ENCODE data around the gene TSPAN4.

TSPAN4 gene

DNA sequence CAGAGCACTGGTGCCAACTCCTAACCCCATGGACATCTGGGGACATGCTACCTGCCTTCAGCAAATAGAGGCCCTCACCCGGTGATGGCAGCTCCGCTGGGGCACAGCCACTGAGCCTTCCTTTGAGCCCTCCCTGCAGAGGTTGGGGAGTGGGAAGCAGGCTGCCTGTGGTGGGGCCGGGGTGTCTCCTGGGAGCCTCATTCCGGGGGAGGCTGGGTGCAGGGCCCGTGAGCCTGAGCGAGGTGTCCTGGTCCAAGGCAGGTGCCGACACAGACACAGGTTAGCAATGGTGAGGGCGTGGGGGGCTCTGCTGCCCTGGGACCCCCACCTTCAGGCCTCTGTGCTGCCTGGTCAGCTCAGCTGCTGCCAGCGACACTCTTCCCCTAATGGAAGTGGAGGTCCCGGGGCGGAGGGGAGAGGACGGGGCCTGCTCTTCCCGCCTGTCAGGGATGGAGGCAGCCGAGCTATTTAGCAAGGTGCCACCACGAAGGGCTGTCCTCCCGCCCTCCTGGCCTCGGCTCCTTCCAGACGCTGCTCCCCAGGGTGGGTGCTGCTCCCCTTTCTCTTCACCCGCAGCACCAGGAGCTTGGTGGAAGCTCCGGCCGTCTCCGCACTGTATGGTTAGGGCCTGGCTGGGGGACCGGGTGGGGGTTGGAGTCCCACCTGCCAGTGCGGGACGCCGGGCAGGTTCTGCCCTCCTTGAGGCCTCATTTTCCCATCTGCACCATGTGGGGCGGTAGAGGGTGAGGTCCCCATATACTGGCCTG, 11.2 kb downstream of the TSPAN4 start:
- DNase-seq: no peak

- DNase-seq: no peak
Observed at GRCh38 chr11:854601-855329, 12.1 kb downstream of the TSPAN4 start.

DNA sequence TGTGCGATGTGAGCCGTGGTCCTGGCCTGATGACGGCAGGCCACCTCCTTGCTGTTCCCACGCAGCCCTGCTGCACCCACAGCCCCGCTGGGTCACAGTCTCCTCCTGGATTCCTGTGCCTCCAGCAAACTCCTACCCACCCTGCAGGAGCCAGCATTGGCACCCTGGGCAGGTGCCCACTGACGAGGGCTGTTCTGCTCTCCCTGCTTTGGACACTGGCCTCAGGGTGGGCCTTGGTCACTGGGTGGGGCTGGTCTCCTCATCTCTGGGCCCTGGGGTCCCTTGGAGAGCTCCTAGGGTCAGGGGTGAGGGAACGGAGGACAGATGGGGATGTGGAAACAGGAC, 12.7 kb downstream of the TSPAN4 start:
- no peak for DNase-seq

DNA sequence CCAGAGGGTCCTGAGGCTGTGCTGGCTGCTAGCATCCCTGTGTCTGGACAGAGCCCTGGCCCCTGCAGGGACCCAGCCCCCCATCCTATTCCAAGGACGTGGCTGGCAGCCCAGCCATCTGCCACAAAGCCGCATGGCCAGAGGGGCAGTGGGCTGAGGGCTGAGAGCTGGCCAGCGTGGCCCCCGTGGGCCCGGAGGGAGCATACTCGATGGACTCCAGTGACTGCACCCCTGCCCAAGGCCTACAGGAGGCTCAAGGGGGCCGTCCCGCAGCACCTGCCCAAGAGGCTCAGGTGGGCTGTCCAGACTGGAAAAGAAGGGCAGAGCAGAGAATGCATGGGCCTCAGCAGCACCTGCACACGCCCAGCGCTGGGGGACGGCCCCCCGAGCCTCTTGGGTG, 13.1 kb downstream of the TSPAN4 start:
- no peak for DNase-seq

DNA sequence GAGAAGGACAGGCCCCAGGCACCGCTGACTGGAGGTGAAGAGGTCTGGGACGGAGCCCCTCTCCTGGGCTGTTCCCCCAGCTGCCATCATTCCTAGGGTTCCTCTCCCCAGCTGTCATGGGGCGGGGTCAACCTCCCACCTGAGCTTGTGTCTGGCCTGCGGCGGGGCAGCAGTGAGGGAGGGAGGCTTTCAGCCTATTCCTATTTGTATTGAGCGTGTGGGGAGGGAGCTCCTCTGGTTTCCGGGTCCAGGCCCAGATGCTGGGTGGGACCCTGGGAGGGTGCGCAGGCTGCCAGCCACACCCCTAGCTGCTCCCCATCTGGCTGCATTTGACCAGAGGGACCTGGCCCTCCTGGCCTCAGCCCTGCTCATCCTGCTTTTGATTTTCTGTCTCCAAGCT, 13.7 kb downstream of the TSPAN4 start:
- no peak for DNase-seq

GRCh38 chr11:858053-858761, 15.6 kb downstream of the TSPAN4 start:
- DNase-seq: no peak

DNA sequence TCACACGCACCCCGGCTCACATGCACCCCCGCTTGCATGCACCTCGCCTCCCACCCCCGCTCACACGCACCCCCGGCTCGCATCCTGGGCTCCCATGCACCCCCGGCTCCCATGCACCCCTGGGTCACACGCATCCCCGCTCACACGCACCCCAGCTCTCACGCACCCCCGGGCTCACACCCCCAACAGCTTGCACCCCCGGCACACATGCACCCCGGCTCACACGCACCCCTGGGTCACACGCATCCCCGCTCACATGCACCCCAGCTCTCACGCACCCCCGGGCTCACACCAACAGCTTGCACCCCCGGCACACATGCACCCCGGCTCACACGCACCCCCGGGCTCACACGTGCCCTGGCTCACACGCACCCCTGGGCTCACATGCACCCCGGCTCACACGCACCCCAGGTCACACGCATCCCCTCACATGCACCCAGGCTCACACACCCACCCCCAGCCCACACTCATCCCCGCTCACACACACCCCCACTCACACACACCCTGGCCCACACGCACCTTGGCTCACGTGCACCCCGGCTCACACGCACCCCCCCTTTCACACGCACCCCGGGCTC, 16.2 kb downstream of the TSPAN4 start:
- DNase-seq: no peak

- DNase-seq: no peak
Observed at GRCh38 chr11:859394-860131, 16.9 kb downstream of the TSPAN4 start.

DNA sequence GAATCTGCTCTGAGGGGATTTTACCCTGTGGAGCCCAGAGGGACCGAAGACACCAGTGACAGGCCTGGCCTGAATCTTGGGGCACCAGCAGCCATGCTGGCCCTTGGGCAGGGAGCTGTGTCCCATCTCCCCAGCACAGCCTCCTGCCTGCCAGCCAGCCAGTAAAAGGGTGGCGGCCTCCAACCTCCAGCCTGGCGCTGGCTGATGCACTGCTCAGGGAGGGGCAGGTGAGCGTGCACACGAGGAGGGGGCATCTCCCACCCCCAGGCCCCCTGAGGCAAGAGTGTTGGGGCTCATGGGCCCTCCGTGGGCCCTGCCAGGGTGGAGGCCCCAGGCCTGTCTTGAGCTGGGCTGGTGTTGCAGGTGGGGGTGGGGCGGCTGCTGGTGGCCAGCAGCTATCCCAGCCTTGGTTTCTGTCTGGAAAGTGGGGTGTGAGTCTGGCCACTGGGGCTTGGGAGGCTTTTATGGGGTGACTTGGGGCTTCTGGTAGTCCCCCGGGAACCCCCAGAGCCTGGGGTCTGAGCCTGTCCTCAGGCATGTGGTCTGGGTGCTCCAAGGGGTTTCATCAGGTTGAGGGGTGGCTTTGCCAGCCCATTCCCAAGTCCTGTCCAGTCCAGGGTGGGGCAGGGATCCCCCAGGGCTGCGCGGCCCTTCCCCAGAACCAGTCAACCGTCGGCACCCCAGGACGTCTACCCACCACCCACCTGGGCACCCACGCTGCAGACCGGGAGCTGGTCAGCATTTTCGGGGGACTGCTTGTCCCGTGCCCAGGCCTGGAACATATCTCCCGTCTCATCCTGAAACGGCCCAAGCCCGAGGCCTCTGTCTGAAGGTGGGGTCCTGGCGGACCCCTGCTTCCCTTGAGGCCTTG, 17.8 kb downstream of the TSPAN4 start:
- DNase-seq: no peak

- DNase-seq: no peak
Observed at GRCh38 chr11:861105-861479, 18.4 kb downstream of the TSPAN4 start.

GRCh38 chr11:862081-862661, 19.5 kb downstream of the TSPAN4 start:
- no peak for DNase-seq

- no peak for DNase-seq
Observed at GRCh38 chr11:862696-863022, 20.0 kb downstream of the TSPAN4 start.

DNA sequence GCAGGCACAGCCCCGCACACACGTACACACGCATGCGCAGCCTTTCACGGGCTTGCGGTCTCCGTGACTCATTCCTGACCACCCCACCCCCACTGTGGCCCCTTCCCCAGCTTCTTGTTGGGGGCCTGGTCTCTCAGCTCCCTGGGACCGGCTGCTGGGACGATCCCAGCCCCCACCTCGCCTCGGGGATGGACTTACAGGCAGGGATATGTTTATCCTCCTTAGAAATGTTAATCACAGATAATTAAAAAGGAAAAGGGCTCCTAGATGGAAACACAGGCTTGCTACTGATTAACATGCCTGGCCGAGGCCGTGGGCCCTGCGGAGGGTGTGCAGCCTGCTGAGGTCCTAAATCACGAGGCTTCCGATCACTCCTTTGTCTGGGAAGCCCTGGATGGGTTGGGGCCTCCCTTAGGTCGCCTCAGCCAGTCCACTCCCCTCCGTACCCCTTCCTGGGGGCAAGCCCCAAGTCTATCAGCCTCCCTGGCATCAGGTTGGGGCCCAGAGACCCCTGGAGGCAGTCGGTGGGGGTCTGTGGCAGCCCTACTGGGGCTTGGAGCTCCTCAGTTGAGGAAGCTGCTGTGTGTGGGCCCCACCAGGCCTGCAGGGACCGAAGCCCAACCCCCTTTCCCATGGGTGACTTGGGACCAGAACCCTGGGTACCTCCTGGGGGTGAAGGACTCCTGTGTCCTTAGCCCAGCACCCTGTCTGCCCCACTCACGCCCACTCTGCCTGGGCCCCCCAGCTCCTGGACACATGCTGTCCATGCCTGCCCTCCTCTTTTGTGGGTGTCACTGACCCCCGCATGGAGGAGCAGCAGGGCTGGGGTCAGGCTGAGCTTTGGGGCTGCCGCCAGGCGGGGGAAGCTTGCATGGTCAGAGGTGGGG, 20.6 kb downstream of the TSPAN4 start:
- DNase-seq: no peak

DNA sequence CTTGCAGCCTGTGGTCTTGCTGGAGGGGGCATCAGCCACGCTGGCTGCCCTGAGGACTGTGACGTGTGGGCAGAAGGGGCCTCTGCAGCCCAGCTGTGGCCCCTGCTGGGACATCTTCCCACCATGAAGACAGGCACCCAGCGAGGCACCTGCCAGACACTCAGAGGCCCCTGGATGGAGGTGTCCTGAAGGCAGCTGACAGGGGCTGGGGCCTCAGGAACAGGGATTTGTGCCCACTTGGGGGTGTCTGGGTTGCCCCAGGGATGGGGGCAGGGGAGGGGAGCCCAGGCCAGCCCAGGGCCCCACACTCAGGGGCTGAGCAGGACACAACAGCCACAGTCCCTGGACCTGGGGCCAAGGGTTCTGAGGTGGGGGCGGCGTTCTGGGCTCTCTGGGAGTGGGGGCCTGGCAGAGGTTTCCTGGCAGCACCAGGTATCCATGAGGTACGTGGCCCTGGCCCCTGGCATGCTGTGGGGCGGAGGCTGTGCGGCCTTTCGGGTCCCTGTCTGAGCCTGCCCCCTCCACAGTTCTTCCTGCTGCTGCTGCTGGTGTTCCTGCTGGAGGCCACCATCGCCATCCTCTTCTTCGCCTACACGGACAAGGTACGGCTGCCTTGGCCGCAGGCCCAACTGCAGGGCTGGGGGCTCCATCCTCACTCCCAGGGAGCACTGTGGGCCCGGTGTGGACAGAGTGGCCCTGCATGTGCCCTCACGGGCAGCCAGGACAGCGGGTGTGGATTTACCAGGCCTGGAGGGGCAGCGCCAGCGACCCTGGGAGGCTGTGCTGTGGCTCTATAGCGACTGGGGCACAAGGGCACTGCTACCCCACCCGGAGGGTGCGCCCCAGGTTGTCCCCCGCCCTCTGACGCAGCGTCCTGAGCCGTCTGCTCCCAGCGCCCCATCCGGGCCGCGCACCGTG, 21.5 kb downstream of the TSPAN4 start:
- no peak for DNase-seq

DNA sequence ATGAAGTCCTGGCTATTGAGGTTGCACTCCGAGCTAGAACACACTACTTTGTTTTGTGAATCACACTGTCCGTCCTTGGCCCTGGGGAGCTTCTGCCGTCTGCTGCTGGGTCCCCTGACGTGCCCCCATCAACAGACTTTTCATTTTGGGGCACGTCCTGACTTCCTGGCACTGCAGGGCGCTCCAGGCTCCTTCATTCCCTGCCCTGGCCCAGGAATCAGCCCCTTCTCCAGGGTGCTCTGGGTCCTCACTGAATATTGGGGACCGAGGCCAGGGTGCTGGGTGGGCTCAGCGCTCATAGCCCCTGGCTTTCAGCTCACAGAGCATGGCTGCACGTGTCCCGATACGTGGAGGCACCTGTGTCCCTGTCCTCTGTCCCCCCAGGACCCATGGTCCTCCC, 22.2 kb downstream of the TSPAN4 start:
- no peak for DNase-seq

GRCh38 chr11:865462-866430, 23.1 kb downstream of the TSPAN4 start:
- DNase-seq: no peak

DNA sequence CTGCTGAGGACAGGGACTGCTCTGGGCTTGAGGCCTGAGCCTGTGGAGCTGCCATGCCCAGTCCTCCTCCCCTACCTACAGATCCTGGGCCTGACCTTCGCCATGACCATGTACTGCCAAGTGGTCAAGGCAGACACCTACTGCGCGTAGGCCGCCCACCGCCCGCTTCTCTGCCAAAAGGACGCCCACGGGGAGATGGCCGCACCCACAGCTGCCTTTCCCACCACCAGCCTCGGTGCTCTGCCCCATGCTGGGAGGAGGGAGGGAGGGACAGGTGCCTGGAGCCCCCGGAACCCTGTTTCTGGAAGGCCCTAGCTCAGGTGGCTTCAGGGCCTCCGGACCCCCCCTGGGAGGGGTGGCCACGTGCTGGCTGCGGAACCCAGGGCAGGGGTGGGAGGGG, 23.8 kb downstream of the TSPAN4 start:
- no peak for DNase-seq

DNA sequence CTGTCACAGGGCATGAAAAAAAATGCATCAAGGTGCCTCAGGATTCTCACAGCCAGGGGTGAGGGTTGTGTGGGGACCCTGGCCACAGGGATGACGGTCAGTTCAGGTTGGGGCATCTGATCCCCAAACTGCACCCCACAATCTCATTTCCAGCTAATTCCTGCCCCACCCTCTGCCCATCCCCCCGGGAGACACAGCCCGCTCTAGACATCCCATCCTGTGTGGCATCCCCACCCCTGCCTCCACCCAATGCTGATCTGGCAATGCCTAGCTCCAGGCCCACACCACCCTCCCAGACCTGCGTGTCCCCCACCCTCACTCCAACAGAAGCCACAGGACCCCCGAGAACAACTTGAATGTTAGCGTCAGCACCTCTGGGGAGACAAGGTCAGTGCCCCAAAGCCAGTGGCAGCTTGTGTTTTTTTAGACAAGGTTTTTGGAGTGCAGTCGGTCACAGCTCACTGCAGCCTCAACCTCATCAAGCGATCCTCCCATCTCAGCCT, 25.3 kb downstream of the TSPAN4 start:
- no peak for DNase-seq

All from CD4-positive, alpha-beta T cell treated with Interleukin-17A for 1 hour (primary cell).